Endometrium (tissue), 2 donors: Measurements from ENCODE around the gene MYZAP.
"Not testable (repeated sequence)": the region's sequence is repeated elsewhere in the genome, so short reads cannot be mapped to it uniquely, and the experiment has no call there.

Experiments
- FAIRE-seq: peaks from 2 replicates; lab custom pipeline; 2012; peaks lifted over from hg19 to GRCh38; lab: Jason Lieb, UNC
- donor health status: control.
- donor health status: control.

The MYZAP gene

DNA sequence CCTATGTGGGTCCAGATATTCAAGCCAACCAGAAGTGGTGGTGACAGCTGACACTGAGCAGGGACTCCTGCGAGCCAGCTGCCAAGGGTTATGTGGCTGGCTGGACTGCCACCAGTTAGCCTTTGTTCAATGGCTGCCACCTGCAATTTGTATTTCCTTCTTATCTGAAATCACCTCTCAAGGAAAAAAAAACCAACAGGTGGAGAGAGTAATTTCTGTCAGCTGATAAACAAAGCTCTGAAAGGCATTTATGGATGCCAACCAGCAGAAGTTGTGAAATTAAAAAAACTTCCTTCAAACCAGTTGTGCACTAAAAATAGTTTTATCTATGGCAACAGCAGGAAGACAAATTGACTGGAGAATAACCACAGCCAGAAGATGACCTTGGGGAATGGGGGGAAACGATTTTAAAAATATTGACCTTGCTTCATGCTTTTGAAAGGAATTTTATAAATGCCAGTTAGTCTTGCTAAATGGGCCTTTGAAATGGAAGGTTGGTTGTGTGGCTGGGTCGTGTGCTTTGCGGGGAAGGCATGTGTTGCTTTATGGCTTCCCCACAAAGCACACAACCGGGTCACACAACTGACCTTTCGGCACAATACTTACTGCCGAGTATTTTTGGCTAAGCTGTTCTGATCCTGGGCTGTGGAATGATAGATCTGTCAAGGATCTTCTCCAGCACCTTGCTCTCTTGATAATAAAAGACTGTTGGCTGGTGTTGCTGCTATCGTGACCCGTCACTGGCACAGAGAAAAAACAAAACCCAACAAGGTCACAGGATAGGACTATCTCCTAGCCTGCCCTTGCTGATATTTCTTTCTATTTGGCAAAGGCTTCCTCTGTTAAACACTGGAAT is 3.5 kb downstream of the MYZAP start:
- no peak for FAIRE-seq

DNA sequence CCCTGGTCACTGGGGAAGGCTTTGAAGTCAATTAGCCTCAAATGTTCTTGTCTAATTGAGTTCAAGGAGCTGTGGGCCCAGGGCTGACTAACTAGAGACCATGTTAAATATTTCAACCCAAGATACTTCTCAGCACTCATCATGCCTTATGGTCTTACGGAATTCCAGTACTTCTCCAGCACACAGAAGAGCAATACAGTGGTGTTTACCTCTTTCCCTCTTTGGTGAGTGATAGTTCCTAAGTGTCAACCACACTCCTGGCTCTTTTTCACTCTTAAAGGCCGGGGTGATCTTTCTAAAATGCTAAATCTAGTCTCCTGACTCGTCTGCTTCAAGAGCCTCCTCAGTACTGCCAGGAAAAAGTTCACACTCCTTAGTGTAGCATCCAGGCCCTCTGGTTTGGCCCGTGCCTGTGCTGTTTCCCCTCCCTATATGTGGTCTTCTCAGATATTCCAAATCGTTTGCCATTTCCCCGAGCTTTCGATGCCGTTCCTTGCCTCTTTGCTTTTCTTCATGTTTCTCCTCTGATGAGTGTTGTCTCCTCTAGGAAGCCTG is 4.7 kb downstream of the MYZAP start:
- FAIRE-seq: no peak

DNA sequence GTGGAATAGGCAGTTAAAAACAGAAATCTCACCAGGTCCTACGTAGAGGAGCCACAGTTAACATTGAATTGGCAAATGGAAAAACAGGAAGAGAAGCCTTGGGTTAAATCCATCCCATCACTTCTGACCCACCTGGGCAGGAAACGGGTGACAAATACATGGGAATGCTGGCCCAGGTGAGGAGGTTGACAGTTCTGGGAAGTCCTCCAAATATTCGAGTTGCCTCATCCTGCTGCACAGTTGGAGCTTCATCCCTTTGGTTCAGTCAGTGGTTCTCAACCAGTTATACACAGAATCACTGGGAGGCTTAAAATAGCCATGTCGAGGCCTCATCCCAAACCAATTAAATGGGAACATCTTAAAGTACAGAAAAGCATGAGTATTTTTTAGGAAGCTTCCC is 5.3 kb downstream of the MYZAP start:
- FAIRE-seq: no peak

DNA sequence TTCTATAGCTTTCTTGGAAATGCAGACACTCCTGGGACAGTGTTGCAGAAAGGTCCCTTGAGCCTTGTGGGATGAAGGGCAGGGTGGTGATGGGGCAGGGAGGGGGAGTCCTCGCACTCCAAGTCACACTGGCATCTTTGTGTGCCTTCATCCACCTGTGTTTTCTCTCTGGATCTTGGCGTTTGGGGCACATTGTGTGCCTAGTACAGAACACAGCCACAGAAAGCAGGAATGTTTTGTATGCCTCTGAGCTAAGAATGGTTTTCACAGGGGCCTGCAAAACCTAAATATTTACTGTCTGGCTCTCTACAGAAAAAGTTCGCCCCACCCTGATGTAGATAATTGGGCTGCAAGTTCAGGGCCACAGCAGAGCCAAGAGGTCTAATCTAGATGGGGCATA is 5.7 kb downstream of the MYZAP start:
- FAIRE-seq: no peak

GRCh38 chr15:57598346-57598745 is 6.6 kb downstream of the MYZAP start:
- FAIRE-seq: no peak

DNA sequence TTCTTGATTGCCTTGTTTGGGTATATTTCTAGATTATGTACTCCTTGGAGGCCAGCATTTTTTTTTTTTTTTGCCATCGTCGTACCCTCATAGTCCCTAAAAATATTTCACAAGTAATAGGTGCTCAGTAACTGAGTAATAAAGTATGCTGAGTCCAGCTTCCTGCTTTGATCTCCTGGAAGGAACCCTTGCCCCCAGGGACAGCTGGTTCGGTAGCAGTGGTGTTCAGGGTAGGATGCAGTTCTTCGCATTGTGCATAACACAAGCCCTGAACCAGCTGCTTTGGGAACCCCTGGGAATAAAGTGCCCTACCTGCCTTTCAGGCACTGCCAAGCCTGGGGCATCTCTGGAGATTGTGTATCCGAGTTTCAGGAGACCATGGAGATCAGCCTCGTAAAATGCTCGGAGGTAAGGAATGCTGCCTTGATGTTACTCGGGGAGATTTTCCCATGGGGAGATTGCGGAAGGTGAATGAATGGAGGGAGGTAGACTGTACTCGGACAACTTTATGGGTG is 7.6 kb downstream of the MYZAP start:
- no peak for FAIRE-seq

- FAIRE-seq: no peak
Observed at GRCh38 chr15:57600197-57600596, 8.5 kb downstream of the MYZAP start.

GRCh38 chr15:57604507-57604906 is 12.8 kb downstream of the MYZAP start:
- FAIRE-seq: no peak

- no peak for FAIRE-seq
Observed at GRCh38 chr15:57605491-57605890, 13.8 kb downstream of the MYZAP start.

GRCh38 chr15:57606048-57606447 is 14.3 kb downstream of the MYZAP start:
- FAIRE-seq: no peak

DNA sequence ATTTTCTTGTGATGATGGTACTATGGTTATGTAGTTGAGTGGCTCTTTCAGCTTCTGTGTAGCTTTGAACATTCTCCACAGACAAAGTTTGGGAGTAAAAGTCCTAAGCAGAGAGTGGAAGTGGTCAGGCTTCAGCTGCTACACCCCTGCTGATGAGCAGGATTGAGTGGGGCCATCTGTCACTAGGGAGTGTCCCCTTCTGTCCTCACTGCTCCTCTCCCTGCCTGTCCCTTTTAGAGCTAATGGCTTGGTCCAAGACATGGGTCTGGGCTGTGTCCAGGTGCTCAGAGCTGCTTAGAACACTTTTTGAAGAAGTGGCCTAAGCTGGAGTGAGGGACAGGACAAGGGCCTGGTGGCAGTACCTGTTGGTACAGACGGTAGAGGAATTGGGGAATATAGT is 15.1 kb downstream of the MYZAP start:
- no peak for FAIRE-seq

DNA sequence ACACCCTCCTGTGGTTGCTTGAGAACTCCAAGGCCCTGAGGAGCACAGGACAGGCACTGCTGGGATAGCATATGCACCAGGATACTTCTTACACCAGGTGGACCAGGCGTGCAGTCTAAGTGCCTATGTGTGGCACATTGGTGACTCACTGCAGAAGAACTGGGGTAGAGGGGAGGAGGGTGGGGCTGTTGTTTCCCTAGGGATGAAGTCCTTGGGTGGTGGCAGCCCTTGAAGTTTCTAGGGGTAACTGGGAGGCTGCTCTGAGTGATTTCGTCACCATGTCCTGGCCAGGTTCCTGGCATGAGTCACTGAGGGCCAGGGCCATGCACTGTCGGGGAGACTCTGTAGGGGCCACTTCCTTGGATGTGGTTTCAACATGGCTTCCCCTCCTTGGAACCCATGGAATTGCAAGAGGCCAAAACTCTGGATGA is 15.9 kb downstream of the MYZAP start:
- no peak for FAIRE-seq

GRCh38 chr15:57609805-57610529 is 18.3 kb downstream of the MYZAP start:
- peak; percentile 39 for FAIRE-seq

- no peak for FAIRE-seq
Observed at GRCh38 chr15:57611123-57611522, 19.4 kb downstream of the MYZAP start.

DNA sequence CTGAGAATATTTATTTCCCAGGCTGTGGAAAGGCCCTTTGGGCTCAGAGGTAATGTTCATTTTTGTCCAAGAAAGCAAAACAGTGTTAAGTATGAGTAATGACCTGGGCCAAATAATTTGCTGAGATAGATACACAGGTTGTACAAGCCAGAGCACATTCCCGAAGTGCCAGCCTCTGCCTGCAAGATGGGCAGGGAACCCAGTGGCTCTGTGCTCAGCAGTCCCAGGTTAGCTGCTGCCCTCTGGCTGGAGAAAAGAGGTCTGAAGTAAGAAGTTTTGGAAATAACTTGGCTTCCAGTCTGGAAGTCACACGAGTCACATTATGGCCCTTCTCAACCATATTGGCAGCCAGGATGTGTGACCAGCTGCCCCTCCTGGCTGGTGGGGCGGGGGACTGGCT is 20.2 kb downstream of the MYZAP start:
- FAIRE-seq: no peak

GRCh38 chr15:57614241-57614640 is 22.5 kb downstream of the MYZAP start:
- no peak for FAIRE-seq

DNA sequence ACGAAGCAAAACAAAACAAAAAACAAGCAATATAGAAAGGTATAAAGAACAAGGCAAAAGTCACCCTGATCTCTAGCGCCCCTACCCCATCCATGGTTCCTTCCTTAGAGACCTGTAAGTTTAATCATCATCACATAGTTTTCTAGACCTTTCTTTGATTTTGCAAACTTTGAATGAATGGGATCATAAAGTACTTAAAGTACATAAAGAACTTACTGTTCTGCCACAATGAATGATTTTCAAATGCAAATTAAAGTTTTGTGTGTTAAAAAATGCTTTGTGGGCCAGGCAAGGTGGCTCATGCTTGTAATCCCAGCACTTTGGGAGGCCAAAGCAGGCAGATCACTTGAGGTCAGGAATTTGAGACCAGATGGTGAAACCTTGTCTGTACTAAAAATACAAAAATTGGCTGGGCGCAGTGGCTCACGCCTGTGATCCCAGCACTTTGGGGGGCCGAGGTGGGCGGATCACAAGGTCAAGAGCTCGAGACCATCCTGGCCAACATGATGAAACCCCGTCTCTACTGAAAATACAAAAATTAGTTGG is 24.3 kb downstream of the MYZAP start:
- FAIRE-seq: not testable (repeated sequence)

DNA sequence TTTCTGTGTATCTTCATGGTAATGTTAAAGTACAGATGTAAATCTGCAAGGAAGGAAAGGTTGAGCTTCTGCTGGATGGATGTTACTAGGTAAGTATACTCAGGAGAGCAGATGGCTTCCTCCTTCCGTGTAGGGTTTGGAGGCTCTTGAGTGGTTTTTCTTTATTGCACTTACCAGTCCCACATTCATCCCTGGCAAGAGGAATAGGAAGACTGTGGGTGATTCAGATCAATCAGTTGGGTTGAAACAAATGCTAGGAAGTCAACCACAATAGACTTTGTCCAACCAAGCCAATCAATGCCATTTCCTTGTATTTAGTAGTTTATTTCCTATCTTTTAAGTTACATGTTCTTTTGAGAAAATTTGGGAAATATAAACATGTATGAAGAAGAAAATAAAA is 26.6 kb downstream of the MYZAP start:
- no peak for FAIRE-seq

- FAIRE-seq: no peak
Observed at GRCh38 chr15:57619746-57620145, 28.0 kb downstream of the MYZAP start.

DNA sequence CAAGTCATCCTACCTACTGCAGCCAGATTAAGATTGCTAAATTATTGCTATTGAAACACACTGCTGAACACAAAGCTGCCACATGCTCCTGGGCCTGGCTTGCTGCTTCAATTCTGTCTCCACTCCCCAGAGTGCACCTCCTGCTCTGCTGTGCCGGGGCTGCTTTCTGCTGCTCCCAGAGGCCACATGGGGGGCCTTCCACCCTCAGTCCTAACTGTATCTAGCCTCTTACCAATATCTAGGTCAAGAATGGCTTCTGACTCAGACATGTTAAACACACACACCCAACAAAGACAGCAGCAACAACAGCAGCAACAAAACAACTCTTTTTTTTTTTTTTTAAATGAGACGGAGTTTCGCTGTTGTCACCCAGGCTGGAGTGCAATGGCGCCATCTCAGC is 33.0 kb downstream of the MYZAP start:
- FAIRE-seq: no peak

- no peak for FAIRE-seq
Observed at GRCh38 chr15:57625703-57626448, 34.2 kb downstream of the MYZAP start.
